Measurements from ENCODE around the gene PLEKHM3.

- TF ChIP-seq ZNF274 (IDR thresholded peaks at IDR 0.05; ENCODE audit: low read depth, low read length) (no peak), YY1 (IDR thresholded peaks at IDR 0.05; ENCODE audit: insufficient read depth, insufficient read length) (no peak)
Measured at GRCh38 chr2:208069186-208069585, 43.9 kb upstream of the PLEKHM3 start.
